B cell (primary cell): ENCODE results near the gene BRI3. TPM values are rescaled to one million over a fixed set of nuclear protein-coding genes. Genes with fewer than 3 reads are reported as not detected.

ENCODE experiments used
- ATAC-seq: fragments of 200-7000 bp; cut with Tn5 transposase; one replicate; pipeline ENCODE4 v1.10.0; 2021; ENCODE audit warnings: low read depth, mild to moderate bottlenecking, moderate number of reproducible peaks, moderate library complexity
- CTCF ChIA-PET: fragments of 350-600 bp; sonication (Branson Sonifier 250); formaldehyde crosslinking; loops from one replicate; lab custom pipeline; 2021; ENCODE audit warnings: antibody characterized with exemption, inconsistent platforms; lab: Charles Lee
- POLR2A ChIA-PET: fragments of 350-600 bp; sonication (Branson Sonifier 250); formaldehyde crosslinking; loops from one replicate; lab custom pipeline; 2021; ENCODE audit warnings: antibody characterized with exemption; lab: Charles Lee
- DNase-seq: peaks from one replicate; pipeline ENCODE4 v3.0.0; 2013
- H2AFZ ChIP-seq: 2 replicates; pipeline ENCODE4 v1.6.1; 2012; ENCODE audit warnings: mild to moderate bottlenecking, low read depth, low read length; ENCODE audit not compliant: insufficient read depth, poor library complexity, severe bottlenecking
- H3K27ac ChIP-seq, 2 donors: 1 replicate in 1 of 2; 2 replicates in 1 of 2; pipeline ENCODE4 v1.5.1; 2012 to 2013; ENCODE audit warnings: low read length in 2 of 2, mild to moderate bottlenecking in 2 of 2, moderate library complexity in 1 of 2
- H3K27me3 ChIP-seq, 4 experiments: fragments of 200-600 bp in 1 of 4; sonication (generic) in 1 of 4; replicated peaks in 1 of 4; 1 replicate in 2 of 4; 2 replicates in 2 of 4; pipeline versions ENCODE4 v1.6.1 to v1.7.0; 2013 to 2016; ENCODE audit warnings: low read length in 3 of 4, mild to moderate bottlenecking in 2 of 4, mixed read lengths in 1 of 4, moderate library complexity in 1 of 4; ENCODE audit not compliant: insufficient read depth in 4 of 4, control insufficient read depth in 3 of 4; ENCODE audit errors: control extremely low read depth in 1 of 4
- H3K36me3 ChIP-seq, 2 experiments: replicated peaks in 1 of 2; 1 replicate in 1 of 2; 2 replicates in 1 of 2; pipeline versions ENCODE4 v1.6.1 to v1.7.1; 2013; ENCODE audit warnings: low read length in 1 of 2; ENCODE audit not compliant: insufficient read depth in 2 of 2, control insufficient read depth in 1 of 2; ENCODE audit errors: control extremely low read depth in 1 of 2, extremely low read depth in 1 of 2
- H3K4me1 ChIP-seq, 2 donors: fragments of 200-600 bp in 1 of 2; sonication (generic) in 1 of 2; 1 replicate in 1 of 2; 2 replicates in 1 of 2; pipeline versions ENCODE4 v1.5.1 to v1.6.1; 2013 to 2017; ENCODE audit warnings: low read length in 2 of 2; ENCODE audit not compliant: control insufficient read depth in 2 of 2, insufficient read depth in 2 of 2
- H3K4me2 ChIP-seq: replicated peaks from 2 replicates; pipeline ENCODE3; 2012; ENCODE audit warnings: mild to moderate bottlenecking, low read depth, low read length; ENCODE audit not compliant: poor library complexity, severe bottlenecking
- H3K4me3 ChIP-seq, 5 experiments: fragments of 200-600 bp in 1 of 5; sonication (generic) in 1 of 5; 1 replicate in 3 of 5; 2 replicates in 2 of 5; pipeline versions ENCODE4 v1.5.1 to v1.7.0; 2011 to 2016; ENCODE audit warnings: low read length in 4 of 5, mild to moderate bottlenecking in 4 of 5, low read depth in 2 of 5, control low read depth in 1 of 5, moderate library complexity in 1 of 5; ENCODE audit not compliant: insufficient read depth in 1 of 5; ENCODE audit errors: control extremely low read depth in 1 of 5, extremely low read depth in 1 of 5
- H3K79me2 ChIP-seq: fragments of 200-600 bp; sonication (generic); one replicate; pipeline ENCODE4 v1.6.0; 2016; ENCODE audit warnings: low read length; ENCODE audit not compliant: control insufficient read depth, insufficient read depth
- H3K9ac ChIP-seq: fragments of 200-600 bp; sonication (generic); 2 replicates; pipeline ENCODE4 v1.6.1; 2017; ENCODE audit warnings: mild to moderate bottlenecking, low read length, moderate library complexity
- H3K9me3 ChIP-seq, 3 donors: one replicate each; pipeline versions ENCODE4 v1.6.1 to v1.7.1; 2013; ENCODE audit warnings: low read length in 2 of 3; ENCODE audit not compliant: control insufficient read depth in 2 of 3, insufficient read depth in 1 of 3; ENCODE audit errors: control extremely low read depth in 1 of 3
- H4K20me1 ChIP-seq: 2 replicates; pipeline ENCODE4 v1.6.0; 2012; ENCODE audit warnings: mild to moderate bottlenecking, low read length; ENCODE audit not compliant: insufficient read depth, control insufficient read depth, poor library complexity, severe bottlenecking
- H3K27ac Mint-ChIP-seq: one replicate; pipeline ENCODE4 v1.8.0; 2021; ENCODE audit warnings: mixed read lengths
- H3K27me3 Mint-ChIP-seq: one replicate; pipeline ENCODE4 v1.8.0; 2021; ENCODE audit warnings: mixed read lengths
- H3K4me1 Mint-ChIP-seq: one replicate; pipeline ENCODE4 v1.8.0; 2021; ENCODE audit warnings: mixed read lengths
- H3K4me3 Mint-ChIP-seq: one replicate; pipeline ENCODE4 v1.8.0; 2021; ENCODE audit warnings: mixed read lengths
- H3K9me3 Mint-ChIP-seq: one replicate; pipeline ENCODE4 v1.8.0; 2022; ENCODE audit warnings: mixed read lengths; ENCODE audit not compliant: insufficient read depth
- EZH2 ChIP-seq: IDR thresholded peaks from 2 replicates; pipeline ENCODE4 v1.6.1; 2012; ENCODE audit warnings: borderline replicate concordance, low read depth, mild to moderate bottlenecking, moderate library complexity, low read length; ENCODE audit not compliant: insufficient read depth, poor library complexity, severe bottlenecking
- WGBS: methylation state at CpG from one replicate; pipeline ENCODE4 v1.1.5; 2013; ENCODE audit warnings: missing lambda C conversion rate; ENCODE audit not compliant: insufficient coverage; 5-methylcytosine and 5-hydroxymethylcytosine counted together
- intact Hi-C: fragments of 100-400 bp; cut with micrococcal nuclease; formaldehyde crosslinking; loops from one replicate; pipeline ENCODE4 v1.10.0; 2022
- polyA plus RNA-seq: library from polyadenylated mRNA; depleted of rRNA; stranded (reverse); fragments of >200 nt; gene quantifications from 2 replicates; pipeline ENCODE4 v1.2.3, GENCODE V29; 2012
- total RNA-seq, 2 donors: library from RNA; stranded (reverse); fragments of 120-200 nt in 1 of 2; gene quantifications; 1 replicate in 1 of 2; 2 replicates in 1 of 2; pipeline versions ENCODE4 v1.2.3 to v1.2.4, GENCODE V29; 2013 to 2022
- TF ChIP-seq, protein P1 (sequence below): fragments of 200-600 bp; IDR thresholded peaks from one replicate; pipeline ENCODE4 v1.8.0; 2022; ENCODE audit warnings: antibody characterized with exemption, mild to moderate bottlenecking

The BRI3 gene
- total and polyA plus RNA-seq, 2 donors (not counting 1 experiment from before 2014, with no cell fraction given), result 21.6 to 86.7 TPM

DNA sequence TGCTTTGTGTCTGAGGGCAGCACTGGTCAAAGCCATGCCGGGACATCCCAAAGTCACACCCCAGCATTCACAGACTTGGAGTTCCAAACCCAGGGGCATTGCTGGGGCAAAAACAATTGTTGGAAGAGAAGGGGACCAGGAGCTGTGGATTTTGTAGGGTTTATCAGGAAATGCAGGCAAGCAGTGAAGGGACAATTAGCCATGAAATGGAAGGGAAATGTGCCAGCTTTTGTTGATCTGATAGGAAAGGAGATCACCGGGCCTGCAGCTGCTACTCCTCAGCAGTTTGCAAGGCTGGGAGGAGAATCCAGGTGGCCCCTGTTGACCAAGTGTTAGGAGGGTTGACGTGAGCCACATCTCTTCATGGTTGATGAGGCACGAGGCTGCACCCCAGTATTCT lies 2.5 kb upstream of the BRI3 start:
- no peaks in the 10 kb centered on the region for H3K27me3 Mint-ChIP-seq
- no peak overlapping the region for H3K4me3 Mint-ChIP-seq
- Histone ChIP-seq H2AFZ (no peak overlapping the region), H3K4me3 (no peak overlapping the region), H3K27me3 (no peaks in the 10 kb centered on the region), H4K20me1 (peaks cover 9% of the 10 kb centered on the region), H3K4me2 (no peak overlapping the region), H3K36me3 (no peaks in the 10 kb centered on the region), H3K4me1 (peaks cover 17 to 31% of the 10 kb centered on the region in 2 donors), H3K27ac (no peak overlapping the region), H3K9me3 (no peaks in the 10 kb centered on the region), H3K79me2 (peaks cover 14% of the 10 kb centered on the region), H3K9ac (no peak overlapping the region)
- H3K27ac Mint-ChIP-seq, result no peak overlapping the region
- no peaks in the 10 kb centered on the region for H3K9me3 Mint-ChIP-seq
- ChIA-PET POLR2A (no interaction called here), CTCF (interaction anchor here (1.7 kb wide), 1 partner anchor 37 kb away, joined by 3 read pairs; no protein-coding TSS in a partner anchor)
- no peak for DNase-seq
- 61% methylated on average over 3 of the region's 4 CpGs for WGBS
- ATAC-seq, result no peak
- intact Hi-C loops, result no loop called here
- TF ChIP-seq EZH2, result no peak
- TF ChIP-seq, protein P1, sequence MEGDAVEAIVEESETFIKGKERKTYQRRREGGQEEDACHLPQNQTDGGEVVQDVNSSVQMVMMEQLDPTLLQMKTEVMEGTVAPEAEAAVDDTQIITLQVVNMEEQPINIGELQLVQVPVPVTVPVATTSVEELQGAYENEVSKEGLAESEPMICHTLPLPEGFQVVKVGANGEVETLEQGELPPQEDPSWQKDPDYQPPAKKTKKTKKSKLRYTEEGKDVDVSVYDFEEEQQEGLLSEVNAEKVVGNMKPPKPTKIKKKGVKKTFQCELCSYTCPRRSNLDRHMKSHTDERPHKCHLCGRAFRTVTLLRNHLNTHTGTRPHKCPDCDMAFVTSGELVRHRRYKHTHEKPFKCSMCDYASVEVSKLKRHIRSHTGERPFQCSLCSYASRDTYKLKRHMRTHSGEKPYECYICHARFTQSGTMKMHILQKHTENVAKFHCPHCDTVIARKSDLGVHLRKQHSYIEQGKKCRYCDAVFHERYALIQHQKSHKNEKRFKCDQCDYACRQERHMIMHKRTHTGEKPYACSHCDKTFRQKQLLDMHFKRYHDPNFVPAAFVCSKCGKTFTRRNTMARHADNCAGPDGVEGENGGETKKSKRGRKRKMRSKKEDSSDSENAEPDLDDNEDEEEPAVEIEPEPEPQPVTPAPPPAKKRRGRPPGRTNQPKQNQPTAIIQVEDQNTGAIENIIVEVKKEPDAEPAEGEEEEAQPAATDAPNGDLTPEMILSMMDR, result no peak
- H3K4me1 Mint-ChIP-seq, result peaks cover 27% of the 10 kb centered on the region

DNA sequence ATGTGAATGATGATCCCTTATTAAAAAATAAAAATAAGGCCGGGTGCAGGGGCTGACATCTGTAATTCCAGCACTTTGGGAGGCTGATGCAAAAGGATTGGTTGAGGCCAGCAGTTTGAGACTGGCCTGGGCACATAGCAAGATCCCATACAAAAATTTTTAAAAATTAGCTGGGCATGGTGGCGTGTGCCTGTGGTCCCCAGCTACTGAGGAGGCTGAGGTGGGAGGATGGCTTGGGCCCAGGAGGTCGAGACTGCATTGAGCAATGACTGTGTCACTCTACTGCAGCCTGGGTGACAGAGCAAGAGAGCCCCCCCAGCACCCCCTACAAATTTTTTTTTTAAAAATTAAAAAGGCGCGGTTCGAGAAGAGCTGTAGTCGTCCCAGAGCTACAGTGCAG lies 1.2 kb upstream of the BRI3 start:
- Histone ChIP-seq H3K27ac (peak overlapping the region; percentile 83), H4K20me1 (peaks cover 22% of the 10 kb centered on the region), H3K4me1 (peaks cover 21 to 40% of the 10 kb centered on the region in 2 donors), H3K79me2 (peaks cover 27% of the 10 kb centered on the region), H3K4me2 (peak overlapping the region; percentile 99), H3K27me3 (no peaks in the 10 kb centered on the region), H2AFZ (peak overlapping the region; percentile 78), H3K9ac (peak overlapping the region; percentile 87), H3K4me3 (peak overlapping the region; percentile 69 to 92 (median 77)), H3K9me3 (no peaks in the 10 kb centered on the region), H3K36me3 (no peaks in the 10 kb centered on the region)
- peaks cover 35% of the 10 kb centered on the region for H3K4me1 Mint-ChIP-seq
- TF ChIP-seq, protein P1, result no peak
- TF ChIP-seq EZH2, result no peak
- peak overlapping the region; percentile 91 for H3K27ac Mint-ChIP-seq
- WGBS, result 47% methylated on average over 4 of the region's 7 CpGs
- H3K4me3 Mint-ChIP-seq, result peak overlapping the region; percentile 89
- ChIA-PET CTCF (interaction anchor here (0.9 to 1.8 kb wide), 3 partner anchors 13 to 259 kb away, joined by 3 to 7 read pairs (median 6); no protein-coding TSS in a partner anchor), POLR2A (interaction anchor here (0.6 to 2.2 kb wide), 3 partner anchors 28 to 146 kb away, joined by 4 to 8 read pairs (median 6); partner anchors contain the start of gene TECPR1)
- H3K9me3 Mint-ChIP-seq, result no peaks in the 10 kb centered on the region
- intact Hi-C loops, result no loop called here
- no peaks in the 10 kb centered on the region for H3K27me3 Mint-ChIP-seq
- DNase-seq, result no peak
- no peak for ATAC-seq
